Liver (tissue), 9 donors: ENCODE data around the gene REXO1. TPM values are rescaled to one million over a fixed set of nuclear protein-coding genes. Genes with fewer than 3 reads are reported as not detected.

Source experiments
- DNase-seq: peaks from one replicate; pipeline ENCODE4 v3.0.0-alpha.2; 2017; ENCODE audit warnings: low spot score
- H3K27ac ChIP-seq, 2 donors: one replicate each; pipeline ENCODE4 v1.7.0; 2013; ENCODE audit warnings: inconsistent platforms in 2 of 2, low read length in 2 of 2, control low read depth in 1 of 2, low read depth in 1 of 2, mild to moderate bottlenecking in 1 of 2
- H3K27me3 ChIP-seq, 4 donors: one replicate each; pipeline versions ENCODE4 v1.6.1 to v1.7.0; 2013; ENCODE audit warnings: low read length in 3 of 4, inconsistent platforms in 1 of 4, mild to moderate bottlenecking in 1 of 4, moderate library complexity in 1 of 4; ENCODE audit not compliant: control insufficient read depth in 4 of 4, insufficient read depth in 4 of 4
- H3K36me3 ChIP-seq, 4 donors: one replicate each; pipeline versions ENCODE4 v1.6.1 to v1.7.0; 2013; ENCODE audit warnings: low read length in 3 of 4, mild to moderate bottlenecking in 3 of 4, low read depth in 1 of 4, moderate library complexity in 1 of 4; ENCODE audit not compliant: control insufficient read depth in 4 of 4, insufficient read depth in 3 of 4
- H3K4me1 ChIP-seq, 4 donors: one replicate each; pipeline versions ENCODE4 v1.6.1 to v1.7.0; 2013; ENCODE audit warnings: low read length in 3 of 4, mild to moderate bottlenecking in 3 of 4, moderate library complexity in 1 of 4; ENCODE audit not compliant: control insufficient read depth in 4 of 4, insufficient read depth in 4 of 4
- H3K4me3 ChIP-seq, 3 donors: one replicate each; pipeline versions ENCODE4 v1.6.1 to v1.7.0; 2013; ENCODE audit warnings: low read length in 3 of 3, control low read depth in 1 of 3, low read depth in 1 of 3, mild to moderate bottlenecking in 1 of 3
- H3K9ac ChIP-seq, 2 donors: one replicate each; pipeline ENCODE4 v1.7.0; 2013; ENCODE audit warnings: low read length in 2 of 2, mild to moderate bottlenecking in 2 of 2, moderate library complexity in 2 of 2, control low read depth in 1 of 2, low read depth in 1 of 2
- H3K9me3 ChIP-seq, 4 donors: one replicate each; pipeline versions ENCODE4 v1.6.1 to v1.7.0; 2013; ENCODE audit warnings: low read length in 3 of 4; ENCODE audit not compliant: control insufficient read depth in 4 of 4
- CTCF ChIP-seq: fragments of 150-350 bp; IDR thresholded peaks from 2 replicates; pipeline ENCODE4 v1.5.1; 2017; ENCODE audit warnings: improper control_type of control experiment, low read depth, low read length; ENCODE audit not compliant: missing input control
- EGR1 ChIP-seq, 2 donors: IDR thresholded peaks; 2 replicates each; pipeline ENCODE4 v1.6.1; 2016 to 2018; ENCODE audit warnings: antibody characterized with exemption in 2 of 2, low read depth in 2 of 2
- FOXA1 ChIP-seq: IDR thresholded peaks from 2 replicates; pipeline ENCODE4 v1.6.1; 2016; ENCODE audit warnings: antibody characterized with exemption
- FOXA2 ChIP-seq: IDR thresholded peaks from 2 replicates; pipeline ENCODE4 v1.6.1; 2016; ENCODE audit warnings: antibody characterized with exemption
- GABPA ChIP-seq, 2 donors: IDR thresholded peaks in 1 of 2; conservative IDR thresholded peaks in 1 of 2; 2 replicates each; pipeline ENCODE4 v1.6.1; 2016; ENCODE audit warnings: antibody characterized with exemption in 2 of 2, mild to moderate bottlenecking in 1 of 2, moderate library complexity in 1 of 2
- HNF4G ChIP-seq: IDR thresholded peaks from 2 replicates; pipeline ENCODE4 v1.6.1; 2016; ENCODE audit warnings: antibody characterized with exemption
- NR2F2 ChIP-seq: IDR thresholded peaks from 2 replicates; pipeline ENCODE4 v1.6.1; 2016; ENCODE audit warnings: antibody characterized with exemption
- RAD21 ChIP-seq, 2 donors: IDR thresholded peaks; 2 replicates each; pipeline ENCODE4 v1.6.1; 2016; ENCODE audit warnings: antibody characterized with exemption in 2 of 2, mild to moderate bottlenecking in 2 of 2
- RXRA ChIP-seq, 2 donors: IDR thresholded peaks; 2 replicates each; pipeline ENCODE4 v1.6.1; 2017 to 2018; ENCODE audit warnings: antibody characterized with exemption in 2 of 2, mild to moderate bottlenecking in 1 of 2
- SP1 ChIP-seq: IDR thresholded peaks from 2 replicates; pipeline ENCODE4 v1.6.1; 2018; ENCODE audit warnings: antibody characterized with exemption, mild to moderate bottlenecking
- TAF1 ChIP-seq: conservative IDR thresholded peaks from 2 replicates; pipeline ENCODE4 v1.6.1; 2016; ENCODE audit warnings: antibody characterized with exemption, mild to moderate bottlenecking
- YY1 ChIP-seq: IDR thresholded peaks from 2 replicates; pipeline ENCODE4 v1.6.1; 2016; ENCODE audit warnings: antibody characterized with exemption, mild to moderate bottlenecking
- WGBS: extraction: QIAGEN DNeasy Blood & Tissue Kit; methylation state at CpG from one replicate; pipeline ENCODE4 v1.1.7; 2013; 5-methylcytosine and 5-hydroxymethylcytosine counted together
- polyA plus RNA-seq, 2 donors: library from polyadenylated mRNA; stranded (reverse) in 1 of 2; unstranded in 1 of 2; fragments of 200-250 nt in 1 of 2; fragments of >200 nt in 1 of 2; fragmentation: Nextera tagmentation in 1 of 2; extraction: Ambion mirVana in 1 of 2; gene quantifications; one replicate each; pipeline versions ENCODE4 v1.2.1 to v1.2.3, GENCODE V29; 2013 to 2015
- total RNA-seq, 2 donors: library from RNA; depleted of rRNA; stranded (reverse); fragments of >200 nt; gene quantifications; one replicate each; pipeline ENCODE4 v1.2.3, GENCODE V29; 2014
- TF ChIP-seq, protein P1 (sequence below): IDR thresholded peaks from 2 replicates; pipeline ENCODE4 v1.6.1; 2016; ENCODE audit warnings: antibody characterized with exemption
- TF ChIP-seq, protein P2 (sequence below): IDR thresholded peaks from 2 replicates; pipeline ENCODE4 v1.6.1; 2016; ENCODE audit warnings: antibody characterized with exemption
- TF ChIP-seq, protein P3 (sequence below): IDR thresholded peaks from 2 replicates; pipeline ENCODE4 v1.6.1; 2016; ENCODE audit warnings: antibody characterized with exemption, mild to moderate bottlenecking
- TF ChIP-seq, protein P4 (sequence below): IDR thresholded peaks from 2 replicates; pipeline ENCODE4 v1.6.1; 2016; ENCODE audit warnings: antibody characterized with exemption
- donor health status: healthy.
- donor health status: healthy.
- donor health status: healthy.
- donor health status: healthy.
- donor health status: healthy.

REXO1 gene
- total and polyA plus RNA-seq, 4 donors: 2.0 to 11.5 (median 9.2) TPM

- TF ChIP-seq TAF1 (no peak), YY1 (no peak), FOXA1 (no peak), RAD21 (IDR thresholded peaks at IDR 0.05) (no peak), GABPA (IDR thresholded peaks at IDR 0.05 in 1 of 2, conservative IDR thresholded peaks at IDR 0.05 in 1 of 2) (no peak), HNF4G (no peak), NR2F2 (no peak), FOXA2 (no peak), SP1 (no peak), RXRA (IDR thresholded peaks at IDR 0.05) (no peak), CTCF (no peak), EGR1 (IDR thresholded peaks at IDR 0.05; ENCODE audit: low read depth in 2 of 2) (no peak)
- TF ChIP-seq, protein P1, sequence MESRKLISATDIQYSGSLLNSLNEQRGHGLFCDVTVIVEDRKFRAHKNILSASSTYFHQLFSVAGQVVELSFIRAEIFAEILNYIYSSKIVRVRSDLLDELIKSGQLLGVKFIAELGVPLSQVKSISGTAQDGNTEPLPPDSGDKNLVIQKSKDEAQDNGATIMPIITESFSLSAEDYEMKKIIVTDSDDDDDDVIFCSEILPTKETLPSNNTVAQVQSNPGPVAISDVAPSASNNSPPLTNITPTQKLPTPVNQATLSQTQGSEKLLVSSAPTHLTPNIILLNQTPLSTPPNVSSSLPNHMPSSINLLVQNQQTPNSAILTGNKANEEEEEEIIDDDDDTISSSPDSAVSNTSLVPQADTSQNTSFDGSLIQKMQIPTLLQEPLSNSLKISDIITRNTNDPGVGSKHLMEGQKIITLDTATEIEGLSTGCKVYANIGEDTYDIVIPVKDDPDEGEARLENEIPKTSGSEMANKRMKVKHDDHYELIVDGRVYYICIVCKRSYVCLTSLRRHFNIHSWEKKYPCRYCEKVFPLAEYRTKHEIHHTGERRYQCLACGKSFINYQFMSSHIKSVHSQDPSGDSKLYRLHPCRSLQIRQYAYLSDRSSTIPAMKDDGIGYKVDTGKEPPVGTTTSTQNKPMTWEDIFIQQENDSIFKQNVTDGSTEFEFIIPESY: no peak
- TF ChIP-seq, protein P2, sequence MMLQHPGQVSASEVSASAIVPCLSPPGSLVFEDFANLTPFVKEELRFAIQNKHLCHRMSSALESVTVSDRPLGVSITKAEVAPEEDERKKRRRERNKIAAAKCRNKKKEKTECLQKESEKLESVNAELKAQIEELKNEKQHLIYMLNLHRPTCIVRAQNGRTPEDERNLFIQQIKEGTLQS: no peak
- TF ChIP-seq, protein P3, sequence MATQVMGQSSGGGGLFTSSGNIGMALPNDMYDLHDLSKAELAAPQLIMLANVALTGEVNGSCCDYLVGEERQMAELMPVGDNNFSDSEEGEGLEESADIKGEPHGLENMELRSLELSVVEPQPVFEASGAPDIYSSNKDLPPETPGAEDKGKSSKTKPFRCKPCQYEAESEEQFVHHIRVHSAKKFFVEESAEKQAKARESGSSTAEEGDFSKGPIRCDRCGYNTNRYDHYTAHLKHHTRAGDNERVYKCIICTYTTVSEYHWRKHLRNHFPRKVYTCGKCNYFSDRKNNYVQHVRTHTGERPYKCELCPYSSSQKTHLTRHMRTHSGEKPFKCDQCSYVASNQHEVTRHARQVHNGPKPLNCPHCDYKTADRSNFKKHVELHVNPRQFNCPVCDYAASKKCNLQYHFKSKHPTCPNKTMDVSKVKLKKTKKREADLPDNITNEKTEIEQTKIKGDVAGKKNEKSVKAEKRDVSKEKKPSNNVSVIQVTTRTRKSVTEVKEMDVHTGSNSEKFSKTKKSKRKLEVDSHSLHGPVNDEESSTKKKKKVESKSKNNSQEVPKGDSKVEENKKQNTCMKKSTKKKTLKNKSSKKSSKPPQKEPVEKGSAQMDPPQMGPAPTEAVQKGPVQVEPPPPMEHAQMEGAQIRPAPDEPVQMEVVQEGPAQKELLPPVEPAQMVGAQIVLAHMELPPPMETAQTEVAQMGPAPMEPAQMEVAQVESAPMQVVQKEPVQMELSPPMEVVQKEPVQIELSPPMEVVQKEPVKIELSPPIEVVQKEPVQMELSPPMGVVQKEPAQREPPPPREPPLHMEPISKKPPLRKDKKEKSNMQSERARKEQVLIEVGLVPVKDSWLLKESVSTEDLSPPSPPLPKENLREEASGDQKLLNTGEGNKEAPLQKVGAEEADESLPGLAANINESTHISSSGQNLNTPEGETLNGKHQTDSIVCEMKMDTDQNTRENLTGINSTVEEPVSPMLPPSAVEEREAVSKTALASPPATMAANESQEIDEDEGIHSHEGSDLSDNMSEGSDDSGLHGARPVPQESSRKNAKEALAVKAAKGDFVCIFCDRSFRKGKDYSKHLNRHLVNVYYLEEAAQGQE: no peak
- TF ChIP-seq, protein P4, sequence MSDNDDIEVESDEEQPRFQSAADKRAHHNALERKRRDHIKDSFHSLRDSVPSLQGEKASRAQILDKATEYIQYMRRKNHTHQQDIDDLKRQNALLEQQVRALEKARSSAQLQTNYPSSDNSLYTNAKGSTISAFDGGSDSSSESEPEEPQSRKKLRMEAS: no peak
- H3K27me3 ChIP-seq: no peaks in the 10 kb centered on the region
- H3K4me1 ChIP-seq: peaks cover 35 to 63% (median 50%) of the 10 kb centered on the region in 4 donors
Measured at GRCh38 chr19:1871630-1872029, 23.3 kb upstream of the REXO1 start.

DNA sequence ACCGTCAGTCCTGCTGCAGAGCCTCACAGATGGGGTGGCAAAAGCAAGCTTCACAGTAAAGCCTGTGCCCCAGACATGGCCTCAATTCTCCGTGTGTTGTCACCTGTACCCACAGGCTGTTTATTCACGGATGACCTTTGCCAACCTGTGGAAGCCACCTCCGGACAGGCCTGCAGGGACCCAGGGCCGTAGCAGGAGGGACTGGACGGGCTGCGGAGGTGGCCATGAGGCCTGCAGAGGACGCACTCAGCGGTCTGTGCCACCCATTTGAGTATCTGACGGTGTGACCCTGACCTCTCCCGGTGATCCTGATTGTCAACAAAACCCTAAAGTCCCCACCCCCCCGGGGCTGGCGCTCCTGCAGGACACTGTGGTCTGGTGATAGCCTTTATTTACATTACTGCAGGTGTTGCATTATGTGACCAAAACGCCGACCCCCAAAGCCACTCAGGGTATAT lies 22.9 kb upstream of the REXO1 start:
- Histone ChIP-seq H3K4me3 (no peak overlapping the region), H3K27ac (peak overlapping the region; percentile 84 to 85), H3K9ac (no peak overlapping the region), H3K27me3 (no peaks in the 10 kb centered on the region), H3K9me3 (no peaks in the 10 kb centered on the region), H3K36me3 (peaks cover 0 to 3% (median 0%) of the 10 kb centered on the region in 4 donors), H3K4me1 (peaks cover 32 to 59% (median 48%) of the 10 kb centered on the region in 4 donors)
- DNase-seq: peak; percentile 71
- WGBS: 40% methylated on average over 15 of the region's 15 CpGs
- TF ChIP-seq EGR1 (IDR thresholded peaks at IDR 0.05; ENCODE audit: low read depth in 2 of 2): no peak
- TF ChIP-seq, protein P3: peak; percentile 78
- TF ChIP-seq CTCF: no peak
- TF ChIP-seq, protein P2: peak; percentile 41
- TF ChIP-seq GABPA (IDR thresholded peaks at IDR 0.05 in 1 of 2, conservative IDR thresholded peaks at IDR 0.05 in 1 of 2): peak; percentile 12 to 69
- TF ChIP-seq FOXA1: peak; percentile 98
- peak; percentile 97 for TF ChIP-seq FOXA2
- TF ChIP-seq, protein P4: peak; percentile 90
- TF ChIP-seq TAF1: no peak

More at GRCh38 chr19:1871630-1872029, 23.3 kb upstream of the REXO1 start:
- Histone ChIP-seq H3K27ac (peak overlapping the region; percentile 84 to 85), H3K9me3 (no peaks in the 10 kb centered on the region), H3K4me3 (peak overlapping the region in 1 of 3 donors; percentile 12), H3K9ac (no peak overlapping the region), H3K36me3 (peaks cover 0 to 3% (median 0%) of the 10 kb centered on the region in 4 donors)
- no peak for DNase-seq
- 56% methylated on average over 13 of the region's 13 CpGs for WGBS
